ENCODE measurements around the gene THEMIS.

The THEMIS gene

GRCh38 chr6:127717384-127717783 is 183.5 kb downstream of the THEMIS start:
- TF ChIP-seq GATA3 (IDR thresholded peaks at IDR 0.05; ENCODE audit: low read depth, low read length) (no peak), GATA2 (IDR thresholded peaks at IDR 0.05; ENCODE audit: low read depth, low read length) (no peak)

GRCh38 chr6:127716465-127716864 is 184.4 kb downstream of the THEMIS start:
- TF ChIP-seq GATA3 (IDR thresholded peaks at IDR 0.05; ENCODE audit: low read depth, low read length) (no peak), GATA2 (IDR thresholded peaks at IDR 0.05; ENCODE audit: low read depth, low read length) (no peak)

- TF ChIP-seq GATA2 (IDR thresholded peaks at IDR 0.05; ENCODE audit: low read depth, low read length) (no peak), GATA3 (IDR thresholded peaks at IDR 0.05; ENCODE audit: low read depth, low read length) (no peak)
Observed at GRCh38 chr6:127710668-127711067, 190.2 kb downstream of the THEMIS start.

GRCh38 chr6:127706216-127706615 is 194.6 kb downstream of the THEMIS start:
- TF ChIP-seq GATA2 (IDR thresholded peaks at IDR 0.05; ENCODE audit: low read depth, low read length), result no peak
- no peak for TF ChIP-seq GATA3 (IDR thresholded peaks at IDR 0.05; ENCODE audit: low read depth, low read length)

- TF ChIP-seq GATA2 (IDR thresholded peaks at IDR 0.05; ENCODE audit: low read depth, low read length), result no peak
- no peak for TF ChIP-seq GATA3 (IDR thresholded peaks at IDR 0.05; ENCODE audit: low read depth, low read length)
Observed at GRCh38 chr6:127695108-127695507, 205.8 kb downstream of the THEMIS start.

- TF ChIP-seq GATA3 (IDR thresholded peaks at IDR 0.05; ENCODE audit: low read depth, low read length), result no peak
- TF ChIP-seq GATA2 (IDR thresholded peaks at IDR 0.05; ENCODE audit: low read depth, low read length), result no peak
Observed at GRCh38 chr6:127691146-127691545, 209.7 kb downstream of the THEMIS start.

GRCh38 chr6:127690588-127690987 is 210.3 kb downstream of the THEMIS start:
- no peak for TF ChIP-seq GATA3 (IDR thresholded peaks at IDR 0.05; ENCODE audit: low read depth, low read length)
- no peak for TF ChIP-seq GATA2 (IDR thresholded peaks at IDR 0.05; ENCODE audit: low read depth, low read length)

GRCh38 chr6:127690092-127690491 is 210.8 kb downstream of the THEMIS start:
- TF ChIP-seq GATA2 (IDR thresholded peaks at IDR 0.05; ENCODE audit: low read depth, low read length) (no peak), GATA3 (IDR thresholded peaks at IDR 0.05; ENCODE audit: low read depth, low read length) (no peak)

- TF ChIP-seq GATA2 (IDR thresholded peaks at IDR 0.05; ENCODE audit: low read depth, low read length), result no peak
- TF ChIP-seq GATA3 (IDR thresholded peaks at IDR 0.05; ENCODE audit: low read depth, low read length), result no peak
Observed at GRCh38 chr6:127686084-127686483, 214.8 kb downstream of the THEMIS start.

GRCh38 chr6:127684501-127684900 is 216.4 kb downstream of the THEMIS start:
- TF ChIP-seq GATA2 (IDR thresholded peaks at IDR 0.05; ENCODE audit: low read depth, low read length) (no peak), GATA3 (IDR thresholded peaks at IDR 0.05; ENCODE audit: low read depth, low read length) (no peak)
